NCI-H2227 (cell line): ENCODE results near the gene TSPAN17.

Experiments used
- DNase-seq: peaks from one replicate; lab custom pipeline; 2025; ENCODE audit not compliant: unreplicated experiment; lab: John Stamatoyannopoulos, UW

Gene TSPAN17

DNA sequence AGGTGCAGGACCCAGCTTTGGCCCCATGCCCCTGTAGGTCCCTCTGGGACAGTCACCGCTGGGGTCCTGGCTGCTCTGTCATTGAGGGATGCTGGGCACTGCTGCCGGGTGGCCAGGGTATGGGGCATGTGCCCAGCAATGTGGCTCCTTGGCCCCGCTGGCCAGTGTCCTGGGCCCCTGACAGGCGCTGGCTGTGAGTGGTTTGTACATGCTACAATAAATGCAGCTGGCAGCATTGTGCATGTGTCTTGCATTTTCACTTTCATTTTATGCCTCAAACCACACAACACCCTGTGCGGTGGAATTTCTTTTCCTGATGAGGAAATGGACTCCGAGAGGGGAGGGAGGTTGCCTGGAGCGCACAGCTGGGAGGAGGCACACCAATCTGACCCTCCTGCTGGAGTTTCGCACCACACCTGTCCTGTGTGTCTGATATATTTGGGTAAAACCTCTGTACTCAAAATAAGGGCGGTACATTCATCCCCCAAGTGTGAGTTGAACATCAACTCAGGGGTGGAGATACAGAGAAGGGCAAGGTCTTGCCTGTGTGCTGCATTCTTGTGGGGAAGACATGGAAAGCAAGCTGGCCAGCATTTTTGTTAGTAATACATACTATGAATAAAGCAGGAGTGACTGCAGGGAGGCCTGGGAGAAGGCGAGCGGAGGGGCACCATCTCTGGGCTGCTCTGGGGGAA is 11.7 kb downstream of the TSPAN17 start:
- DNase-seq: no peak

DNA sequence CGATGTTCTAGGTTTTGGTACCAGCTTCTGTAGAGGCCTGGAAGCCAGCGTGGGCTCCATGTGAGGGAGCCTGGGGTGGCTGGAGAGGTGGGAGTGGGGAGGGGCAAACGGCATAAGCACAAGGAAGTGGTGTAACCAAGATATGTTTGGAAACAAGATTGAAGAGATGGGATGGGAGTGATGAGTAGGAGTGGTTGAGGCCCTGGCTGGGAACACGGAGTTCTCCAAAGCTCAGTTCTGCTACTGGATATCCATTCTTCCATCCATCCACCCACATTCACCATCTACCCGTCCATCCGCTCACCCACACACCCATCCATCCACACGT is 12.2 kb downstream of the TSPAN17 start:
- no peak for DNase-seq

DNA sequence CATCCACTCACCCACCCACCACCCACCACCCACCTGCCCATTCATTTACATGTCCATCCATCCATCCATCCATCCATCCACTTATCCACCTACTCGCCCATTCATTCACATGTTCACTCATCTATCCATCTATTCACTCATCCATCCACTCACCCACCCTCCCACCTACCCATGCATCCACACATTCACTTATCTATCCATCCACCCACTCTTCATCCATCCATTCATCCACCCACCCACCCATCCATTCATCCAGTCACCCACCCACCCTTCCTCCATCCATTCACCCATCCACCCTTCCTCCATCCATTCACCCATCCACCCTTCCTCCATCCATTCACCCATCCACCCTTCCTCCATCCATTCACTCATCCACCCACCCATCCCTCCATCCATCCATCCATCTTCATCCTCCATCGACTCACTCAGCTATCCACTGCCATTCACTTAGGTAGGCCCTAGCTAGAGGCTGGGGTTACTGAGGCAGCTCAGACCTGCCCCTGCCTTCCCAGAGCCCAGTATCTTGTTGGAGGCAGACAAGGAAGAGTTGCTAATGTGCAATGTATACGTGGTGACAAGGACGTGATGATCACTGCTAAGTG is 12.7 kb downstream of the TSPAN17 start:
- DNase-seq: no peak

DNA sequence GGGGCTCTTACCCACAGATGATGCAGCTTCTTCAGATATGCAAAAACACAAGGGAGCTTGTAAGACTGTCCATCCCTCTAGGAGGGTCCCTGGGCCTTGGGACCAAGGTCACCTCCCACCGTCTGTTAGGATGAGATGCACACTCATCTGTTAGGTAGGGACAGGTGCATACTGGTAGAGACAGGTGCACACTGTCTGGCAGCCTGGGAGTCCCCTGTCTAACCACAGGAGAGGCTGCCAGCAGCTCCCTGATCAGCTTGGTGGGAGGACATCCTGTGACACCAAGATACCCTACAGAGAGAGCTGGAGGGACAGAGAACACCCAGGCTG is 13.2 kb downstream of the TSPAN17 start:
- DNase-seq: no peak

DNA sequence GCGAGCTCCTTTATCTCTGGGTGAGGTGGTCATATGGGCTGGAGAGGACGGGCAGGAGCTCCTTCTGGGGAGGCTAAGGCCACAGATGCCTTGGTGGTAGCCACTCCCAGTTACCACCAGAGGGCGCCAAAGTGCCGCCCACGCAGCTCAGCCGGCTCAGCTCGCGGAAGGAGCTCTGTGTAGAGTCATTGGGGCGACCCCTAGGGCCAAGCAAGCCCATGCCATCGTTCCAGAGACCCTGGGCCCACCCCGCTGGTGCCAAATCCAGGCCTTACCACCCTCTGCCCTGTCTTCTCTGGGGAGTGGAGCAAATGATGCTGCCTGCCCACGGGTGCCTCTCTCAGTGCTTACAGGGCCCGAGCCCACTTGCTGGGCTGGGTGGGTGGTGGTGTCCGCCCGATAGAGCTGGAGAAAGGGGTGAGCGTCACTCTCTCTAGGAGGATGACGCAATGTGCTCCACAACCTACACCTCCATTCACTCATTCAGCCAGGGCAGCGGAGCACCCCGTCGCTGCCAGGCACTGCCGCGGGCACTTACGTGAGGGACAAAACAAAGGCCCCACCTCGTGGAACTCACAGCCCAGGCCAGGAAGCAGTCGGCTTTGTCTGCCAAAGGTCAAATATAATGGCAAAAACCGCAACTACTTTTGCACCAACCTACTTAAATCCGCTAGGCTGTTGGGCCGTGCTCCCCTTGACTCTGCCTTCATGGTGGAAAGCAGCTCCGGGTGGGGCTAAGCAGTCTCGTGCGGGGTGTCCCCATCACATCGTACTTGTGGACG is 13.8 kb downstream of the TSPAN17 start:
- peak; percentile 80 for DNase-seq

DNA sequence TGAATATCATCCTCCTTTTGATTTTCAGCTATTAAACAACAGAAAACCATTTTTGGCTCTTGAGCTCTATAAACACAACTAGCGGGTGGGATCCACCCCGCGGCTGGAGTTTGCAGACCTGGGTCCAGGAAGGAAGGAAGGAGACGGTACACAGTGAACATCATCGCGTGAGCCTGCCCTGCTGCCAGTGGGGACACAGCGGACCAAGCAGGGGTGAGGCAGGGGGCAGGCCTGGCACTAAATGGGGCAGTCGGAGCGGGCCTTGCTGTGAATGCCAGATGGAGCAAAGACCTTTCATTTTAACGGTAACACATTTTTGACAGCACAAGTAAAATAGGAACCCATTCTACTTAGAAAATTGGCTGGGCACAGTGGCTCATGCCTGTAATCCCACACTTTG is 14.4 kb downstream of the TSPAN17 start:
- no peak for DNase-seq

DNA sequence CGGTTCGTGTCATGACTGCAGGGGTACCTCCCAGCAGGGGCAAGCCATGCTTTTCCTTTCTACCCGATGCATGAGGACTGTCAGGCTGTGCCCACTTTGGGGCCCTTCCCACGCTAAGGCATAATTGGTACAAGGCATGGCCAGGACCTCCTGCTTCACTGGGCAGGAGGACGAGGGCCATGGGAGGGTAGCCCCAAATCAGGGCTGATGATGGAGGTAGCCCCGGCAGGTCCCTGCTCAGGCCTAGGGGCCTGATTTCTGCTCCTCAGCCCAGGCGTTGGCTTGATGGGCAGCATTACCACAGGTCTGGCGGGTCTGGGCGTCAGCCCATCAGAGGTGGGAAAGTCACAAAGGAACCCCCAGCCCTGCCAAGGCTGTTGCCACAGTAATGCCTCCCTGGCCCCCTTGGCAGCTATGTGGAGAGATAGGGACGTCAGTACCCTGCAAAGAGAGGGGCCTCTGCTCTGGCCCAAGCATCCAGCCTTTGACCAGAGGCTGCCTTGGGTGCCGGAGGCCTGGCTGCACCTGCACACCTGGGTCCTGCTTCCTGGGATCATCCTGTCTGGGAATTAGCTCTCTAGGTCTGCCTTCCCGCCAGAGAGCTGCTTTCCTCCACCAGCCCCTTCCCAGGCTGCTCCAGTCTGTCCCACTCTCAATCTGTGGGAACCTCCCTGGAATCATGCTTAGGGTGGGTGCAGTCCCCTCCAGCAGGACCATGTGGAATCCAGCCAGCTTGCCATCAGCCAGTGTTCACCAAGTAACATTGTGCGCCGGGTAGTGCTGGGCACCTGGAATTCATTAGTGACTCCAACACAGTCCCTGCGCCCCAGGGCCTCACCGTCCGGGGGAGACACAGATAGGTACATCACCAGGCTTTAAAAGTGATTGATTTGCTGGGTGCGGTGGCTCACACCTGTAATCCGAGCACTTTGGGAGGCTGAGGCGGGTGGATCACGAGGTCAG is 15.4 kb downstream of the TSPAN17 start:
- DNase-seq: no peak

DNA sequence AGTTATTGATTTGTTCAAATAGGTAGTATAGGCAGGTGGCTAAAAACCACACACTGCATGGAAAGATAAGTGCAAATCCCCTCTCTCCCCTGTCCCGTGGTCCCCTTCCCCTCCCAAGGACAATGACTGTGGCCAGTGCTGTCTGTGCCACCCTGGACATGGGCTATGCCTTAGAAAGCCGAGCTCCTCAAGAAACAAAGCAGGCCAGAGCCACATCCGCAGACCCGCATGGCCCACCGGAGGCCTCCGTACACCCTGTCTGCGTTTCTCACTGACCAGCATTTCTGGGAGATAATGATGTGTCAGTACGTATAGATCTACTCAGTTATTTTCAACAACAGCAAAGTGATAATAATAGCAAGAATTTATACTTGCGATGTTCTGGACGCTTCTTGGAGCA is 16.3 kb downstream of the TSPAN17 start:
- no peak for DNase-seq

DNA sequence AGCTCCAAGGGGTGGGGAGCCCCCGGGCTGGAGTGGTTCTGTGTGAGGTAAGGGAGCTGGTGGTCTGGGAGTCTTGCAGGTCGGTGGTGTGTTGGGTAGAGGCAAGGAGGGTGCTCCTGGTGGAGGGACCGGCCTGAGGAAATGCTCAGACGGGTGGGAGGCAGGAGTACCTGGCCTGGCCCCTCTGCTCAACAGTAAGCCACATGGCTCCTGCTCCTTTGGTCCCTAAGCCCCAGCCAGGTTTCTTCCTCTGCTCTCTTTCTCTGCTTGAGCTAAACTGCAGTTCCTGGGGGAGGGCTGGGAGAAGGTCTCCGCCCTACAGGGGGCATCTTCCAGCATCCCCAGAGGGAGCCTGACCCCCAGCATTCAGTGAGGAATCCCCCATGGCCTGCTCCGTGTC is 17.2 kb downstream of the TSPAN17 start:
- DNase-seq: no peak

DNA sequence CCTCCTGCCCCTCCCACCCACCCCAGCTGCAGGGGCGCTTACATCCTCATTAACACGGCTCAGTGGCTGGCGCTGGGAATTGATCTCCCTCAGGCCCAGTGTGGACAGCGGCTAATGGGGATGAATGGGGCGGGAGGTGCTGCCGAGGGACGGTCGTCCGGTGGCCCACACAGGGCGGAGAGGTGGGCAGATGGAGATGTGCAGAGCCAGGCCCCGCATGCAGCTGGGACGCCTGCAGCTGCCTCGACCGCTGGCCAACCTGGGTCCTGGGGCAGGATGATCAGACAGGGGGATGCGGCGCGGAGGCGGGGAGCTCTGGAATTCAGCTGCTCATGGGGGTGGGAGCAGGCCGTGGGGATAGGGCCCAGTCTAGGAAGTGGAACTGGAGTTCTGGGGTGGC is 17.6 kb downstream of the TSPAN17 start:
- DNase-seq: no peak

DNA sequence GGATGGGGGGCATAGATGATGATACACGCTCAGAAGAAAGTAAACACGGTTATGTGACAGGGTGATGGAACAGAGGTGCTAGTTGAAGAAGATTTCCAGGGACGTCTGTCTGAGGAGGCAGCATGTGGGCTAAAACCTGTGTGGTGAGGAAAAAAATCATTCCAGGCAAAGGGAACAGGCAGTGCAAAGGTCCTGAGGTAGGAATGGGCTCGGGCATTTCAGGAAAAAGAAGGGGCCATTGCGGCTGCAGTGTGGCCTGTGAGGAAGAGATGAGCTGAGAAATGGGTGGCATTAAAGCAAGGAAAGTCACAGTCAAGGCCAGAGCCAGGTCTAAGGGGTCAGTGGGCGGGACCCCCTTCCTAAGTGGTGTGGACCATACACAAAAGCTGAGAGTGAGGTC is 18.2 kb downstream of the TSPAN17 start:
- no peak for DNase-seq

DNA sequence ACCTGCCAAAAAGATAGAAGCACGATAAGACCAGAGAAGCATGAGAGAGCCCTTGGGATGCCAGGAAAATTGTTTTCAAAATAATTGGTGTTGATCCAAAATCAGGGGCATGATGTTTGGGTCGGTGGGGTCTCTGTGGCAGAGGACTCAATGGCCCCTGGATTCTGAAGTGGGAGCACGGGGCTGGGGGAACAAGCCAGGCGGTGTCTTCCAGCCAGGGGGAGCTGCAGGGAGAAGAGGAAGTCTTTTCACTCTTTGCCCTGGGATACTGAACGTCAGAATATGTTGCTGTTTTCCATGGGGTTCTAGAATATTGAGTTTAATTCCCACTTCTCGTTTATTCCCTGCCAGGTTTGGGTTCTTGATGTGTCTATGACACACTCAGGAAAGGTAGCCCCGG is 20.4 kb downstream of the TSPAN17 start:
- DNase-seq: no peak

DNA sequence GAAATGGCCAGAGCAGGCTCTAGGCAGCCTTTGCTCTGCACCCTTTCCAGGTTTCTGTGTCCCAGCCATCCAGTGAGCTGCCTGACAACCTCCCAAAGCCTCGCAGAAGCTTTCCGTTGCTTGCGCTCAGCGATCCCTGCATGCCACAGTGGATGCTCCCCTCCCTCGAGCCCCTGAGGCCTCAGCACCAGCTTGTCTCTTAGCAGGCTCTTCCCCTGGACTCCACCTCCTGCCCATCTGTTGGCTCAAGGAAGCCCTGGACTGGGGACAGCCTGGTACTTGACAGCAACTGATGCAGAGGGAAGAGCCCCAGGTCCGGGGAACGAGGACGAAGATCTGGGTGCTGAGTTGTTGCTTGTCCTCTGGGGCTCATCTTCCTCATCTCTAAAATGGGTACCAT is 23.2 kb downstream of the TSPAN17 start:
- no peak for DNase-seq

DNA sequence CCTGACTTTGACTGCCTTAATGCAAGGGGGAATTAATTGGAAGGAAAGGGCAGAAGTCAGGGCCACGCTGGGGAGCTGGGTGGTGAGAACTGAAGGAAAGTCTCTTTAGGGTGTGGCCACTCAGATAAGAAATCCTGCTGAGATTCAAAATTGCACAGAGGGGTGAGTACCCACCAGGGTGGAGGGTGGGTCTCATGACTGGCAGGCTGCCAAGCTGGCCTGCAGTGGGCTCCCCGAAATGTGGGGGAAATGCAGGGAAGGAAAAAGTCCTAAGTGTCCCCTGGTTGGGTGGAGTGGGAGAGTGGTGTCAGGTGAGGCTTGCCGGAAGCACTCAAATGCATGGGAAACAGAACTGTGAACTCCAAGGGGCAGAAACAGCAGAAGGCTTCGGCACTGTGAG is 24.1 kb downstream of the TSPAN17 start:
- DNase-seq: no peak

DNA sequence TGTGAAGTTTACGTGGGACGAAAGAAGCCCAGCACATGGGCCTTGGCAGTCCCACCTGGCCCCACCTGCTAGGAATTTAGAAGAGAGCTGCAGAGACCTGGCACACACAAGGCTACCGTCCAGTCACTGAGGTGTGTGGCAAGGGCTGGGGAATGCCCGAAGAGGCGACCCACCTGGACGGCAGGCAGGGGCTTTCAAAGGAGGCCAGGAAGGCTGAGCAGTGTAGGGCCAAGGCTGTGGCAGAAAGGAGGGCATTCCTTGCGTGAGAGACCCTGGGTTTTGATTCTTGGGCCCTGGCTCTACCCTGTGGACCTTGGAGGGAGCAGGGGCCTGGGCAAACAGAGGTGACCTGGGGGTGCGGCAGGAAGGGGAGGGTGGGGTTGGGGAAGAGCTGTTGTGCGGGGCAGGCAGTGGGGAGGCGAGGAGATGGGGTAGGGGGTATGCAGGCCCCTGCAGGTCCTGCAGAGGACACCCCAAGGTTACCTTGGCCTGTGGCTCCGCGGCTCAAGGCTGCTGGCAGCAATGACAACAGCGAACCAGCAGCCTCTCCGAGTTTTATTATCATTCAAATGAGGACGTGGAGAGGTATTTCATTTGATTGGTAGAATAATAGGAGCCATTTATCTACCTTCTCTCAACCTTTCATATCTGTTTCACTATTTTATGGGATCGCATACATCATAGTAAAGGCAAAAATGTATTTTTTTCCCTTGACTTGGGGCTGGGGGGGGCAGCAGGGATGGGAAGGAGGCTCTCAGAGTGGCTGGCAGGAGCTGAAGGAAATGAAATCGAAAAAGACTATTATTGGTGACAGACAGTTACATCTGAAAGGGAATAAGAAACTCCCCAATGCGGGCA is 24.8 kb downstream of the TSPAN17 start:
- no peak for DNase-seq

DNA sequence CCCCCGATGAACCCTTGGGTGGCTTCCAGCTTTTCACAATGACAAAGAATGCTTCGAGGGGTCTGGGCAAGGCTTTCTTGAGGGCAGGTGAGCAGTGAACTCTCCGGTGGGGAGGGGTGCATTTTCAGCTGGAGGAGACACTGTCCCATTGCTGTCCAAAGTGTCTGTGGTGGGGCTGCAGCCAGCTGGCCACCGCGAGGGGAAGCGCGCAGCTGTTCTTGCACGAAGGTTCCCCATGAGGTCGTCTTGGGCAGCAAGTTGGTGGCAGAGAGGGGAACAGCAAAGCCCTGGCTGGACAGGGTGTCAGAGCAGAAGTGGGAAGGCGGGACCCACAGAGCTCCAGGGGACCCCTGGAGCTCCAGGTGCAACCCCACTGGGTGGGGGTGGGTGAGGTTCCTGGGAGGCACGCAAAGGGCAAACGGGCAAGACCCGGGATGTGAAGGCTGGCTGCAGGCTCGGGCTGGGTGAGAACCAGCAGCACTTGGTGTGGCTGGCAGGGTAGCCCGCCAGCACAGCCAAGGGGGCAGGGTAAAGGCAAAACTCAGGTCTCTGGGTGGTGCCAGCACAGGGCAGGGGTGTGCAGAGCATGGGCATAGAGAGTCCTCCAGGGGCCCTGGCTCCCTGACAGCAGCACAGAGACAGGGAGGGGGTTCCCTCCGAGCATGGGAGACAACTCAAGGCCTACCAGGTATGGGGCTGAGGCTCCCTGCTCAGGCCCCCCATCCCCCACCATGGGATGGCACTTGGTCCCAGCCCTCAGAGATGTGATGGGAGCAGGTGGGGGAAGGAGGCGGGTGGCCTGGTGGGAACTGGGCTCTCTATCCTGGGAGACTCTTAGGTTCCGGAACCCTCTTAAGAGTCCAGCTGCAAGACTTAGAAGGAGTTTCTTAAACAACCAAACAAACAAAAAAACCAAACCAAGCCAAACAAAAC is 26.6 kb downstream of the TSPAN17 start:
- no peak for DNase-seq

DNA sequence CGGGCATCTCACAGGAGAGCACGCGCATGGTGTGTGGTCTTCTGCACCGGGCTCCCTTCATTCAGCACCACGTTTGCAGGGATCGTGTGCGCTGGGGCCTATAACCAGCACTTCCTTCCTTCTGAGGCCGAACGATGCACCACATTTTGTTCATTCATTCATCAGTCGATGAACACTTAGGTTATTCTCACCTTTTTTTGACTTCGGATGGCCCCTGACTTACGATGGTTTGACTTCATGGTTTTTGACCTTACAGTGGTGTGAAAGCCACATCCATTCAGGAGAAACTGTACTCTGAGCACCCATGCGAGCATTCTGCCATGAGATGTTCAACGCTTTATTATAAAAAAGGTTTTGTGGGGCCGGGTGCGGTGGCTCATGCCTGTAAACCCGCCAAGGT is 27.5 kb downstream of the TSPAN17 start:
- no peak for DNase-seq

DNA sequence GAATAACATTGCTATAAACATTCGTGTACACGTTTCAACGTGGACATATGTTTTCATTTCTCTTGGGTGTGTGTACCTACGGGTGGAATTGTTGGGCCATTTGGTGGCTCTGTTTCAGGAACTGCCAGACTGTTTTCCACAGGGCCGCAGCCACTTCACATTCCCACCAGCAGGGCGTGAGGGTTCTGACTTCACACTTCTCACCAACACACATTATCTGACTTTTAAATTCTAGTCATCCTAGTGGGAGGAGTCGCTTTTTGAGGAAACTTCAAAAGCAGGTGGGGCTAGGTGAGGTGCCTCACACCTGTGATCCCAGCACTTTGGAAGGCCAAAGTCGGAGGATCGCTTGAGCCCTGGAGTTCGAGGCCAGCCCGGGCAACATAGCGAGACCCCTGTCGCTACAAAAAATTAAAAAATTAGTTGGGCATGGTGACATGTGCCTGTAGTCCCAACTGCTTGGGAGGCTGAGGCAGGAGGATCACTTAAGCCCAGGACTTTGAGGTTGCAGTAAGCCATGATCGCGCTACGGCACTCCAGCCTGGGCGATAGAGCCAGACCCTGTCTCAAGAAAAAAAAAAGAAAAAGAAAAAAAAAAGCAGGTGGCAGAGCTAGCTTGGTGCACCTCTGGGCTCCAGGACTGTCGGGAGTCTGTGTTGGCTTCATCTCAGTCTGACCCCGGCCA is 28.5 kb downstream of the TSPAN17 start:
- no peak for DNase-seq

DNA sequence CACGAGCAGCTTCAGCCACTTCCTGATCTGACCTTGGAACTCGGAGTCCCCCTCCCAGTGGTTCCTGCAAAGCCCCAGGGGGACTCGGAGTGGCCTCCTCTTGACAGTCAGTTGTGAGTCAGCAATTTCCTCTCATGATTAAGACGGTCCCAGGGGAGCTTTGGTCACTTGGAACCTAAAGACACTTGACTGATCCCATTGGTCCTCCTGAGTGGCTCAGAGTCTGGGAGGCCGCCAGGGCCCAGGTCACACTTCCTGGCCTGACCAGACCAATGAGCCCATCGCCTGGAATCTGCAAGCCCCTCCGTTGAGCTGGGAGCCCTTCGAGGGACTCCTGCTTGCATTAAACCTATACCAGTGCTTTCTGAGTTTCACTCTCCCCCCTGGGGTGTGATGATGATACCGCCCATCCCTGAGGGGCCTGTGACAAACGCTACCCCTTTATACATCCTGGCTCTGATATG is 29.1 kb downstream of the TSPAN17 start:
- no peak for DNase-seq
